Stomach smooth muscle (tissue), 2 donors: Measurements from ENCODE around the gene NEMP2.
"Not testable (repeated sequence)": the region's sequence is repeated elsewhere in the genome, so short reads cannot be mapped to it uniquely, and the experiment has no call there.

Experiments
- H3K27ac ChIP-seq: one replicate; pipeline ENCODE4 v1.7.0; 2013; ENCODE audit warnings: mild to moderate bottlenecking, low read length, inconsistent platforms
- H3K27me3 ChIP-seq, 2 donors: one replicate each; pipeline ENCODE4 v1.7.0; 2013; ENCODE audit warnings: low read length in 2 of 2; ENCODE audit not compliant: insufficient read depth in 2 of 2, control insufficient read depth in 1 of 2
- H3K36me3 ChIP-seq, 2 donors: one replicate each; pipeline ENCODE4 v1.7.0; 2013; ENCODE audit warnings: low read length in 2 of 2; ENCODE audit not compliant: control insufficient read depth in 2 of 2, insufficient read depth in 2 of 2
- H3K4me1 ChIP-seq: one replicate; pipeline ENCODE4 v1.7.0; 2013; ENCODE audit warnings: low read length; ENCODE audit not compliant: control insufficient read depth, insufficient read depth
- H3K4me3 ChIP-seq, 2 donors: one replicate each; pipeline ENCODE4 v1.7.0; 2013; ENCODE audit warnings: low read length in 2 of 2
- H3K9ac ChIP-seq, 2 donors: one replicate each; pipeline ENCODE4 v1.7.0; 2013; ENCODE audit warnings: low read length in 2 of 2, mild to moderate bottlenecking in 1 of 2
- H3K9me3 ChIP-seq, 2 donors: one replicate each; pipeline ENCODE4 v1.7.0; 2013; ENCODE audit warnings: low read length in 2 of 2; ENCODE audit not compliant: control insufficient read depth in 2 of 2
- donor health status: healthy.
- donor health status: Pancreatic carcinoma.

The NEMP2 gene

GRCh38 chr2:190524928-190525327 is 9.6 kb downstream of the NEMP2 start:
- H3K9me3 ChIP-seq = no peaks in the 10 kb centered on the region
- H3K36me3 ChIP-seq = no peaks in the 10 kb centered on the region
- H3K27ac ChIP-seq = no peak overlapping the region
- no peak overlapping the region for H3K4me3 ChIP-seq
- no peaks in the 10 kb centered on the region for H3K4me1 ChIP-seq
- no peaks in the 10 kb centered on the region for H3K27me3 ChIP-seq
- H3K9ac ChIP-seq = no peak overlapping the region

- no peak overlapping the region for H3K9ac ChIP-seq
- no peaks in the 10 kb centered on the region for H3K4me1 ChIP-seq
- no peaks in the 10 kb centered on the region for H3K27me3 ChIP-seq
- no peak overlapping the region for H3K4me3 ChIP-seq
- H3K9me3 ChIP-seq = no peaks in the 10 kb centered on the region
- H3K36me3 ChIP-seq = no peaks in the 10 kb centered on the region
- no peak overlapping the region for H3K27ac ChIP-seq
Measured at GRCh38 chr2:190519975-190520767, 14.4 kb downstream of the NEMP2 start.

GRCh38 chr2:190517468-190517867 is 17.1 kb downstream of the NEMP2 start:
- Histone ChIP-seq H3K9me3 (no peaks in the 10 kb centered on the region), H3K27ac (no peak overlapping the region), H3K4me1 (no peaks in the 10 kb centered on the region), H3K36me3 (peaks cover 0 to 3% of the 10 kb centered on the region in 2 donors), H3K4me3 (no peak overlapping the region), H3K27me3 (no peaks in the 10 kb centered on the region), H3K9ac (no peak overlapping the region)

- Histone ChIP-seq H3K27ac (no peak overlapping the region), H3K4me1 (no peaks in the 10 kb centered on the region), H3K4me3 (no peak overlapping the region), H3K36me3 (peaks cover 0 to 3% of the 10 kb centered on the region in 2 donors), H3K9ac (no peak overlapping the region), H3K27me3 (no peaks in the 10 kb centered on the region), H3K9me3 (no peaks in the 10 kb centered on the region)
Measured at GRCh38 chr2:190515687-190516086, 18.8 kb downstream of the NEMP2 start.

GRCh38 chr2:190514676-190515075 is 19.8 kb downstream of the NEMP2 start:
- no peak overlapping the region for H3K27ac ChIP-seq
- peaks cover 0 to 3% of the 10 kb centered on the region in 2 donors for H3K36me3 ChIP-seq
- no peak overlapping the region for H3K9ac ChIP-seq
- H3K4me3 ChIP-seq = no peak overlapping the region
- H3K9me3 ChIP-seq = no peaks in the 10 kb centered on the region
- no peaks in the 10 kb centered on the region for H3K27me3 ChIP-seq
- H3K4me1 ChIP-seq = no peaks in the 10 kb centered on the region

- no peak overlapping the region for H3K27ac ChIP-seq
- H3K27me3 ChIP-seq = no peaks in the 10 kb centered on the region
- no peaks in the 10 kb centered on the region for H3K4me1 ChIP-seq
- no peak overlapping the region for H3K4me3 ChIP-seq
- H3K9ac ChIP-seq = no peak overlapping the region
- H3K36me3 ChIP-seq = peaks cover 0 to 4% of the 10 kb centered on the region in 2 donors
- H3K9me3 ChIP-seq = no peaks in the 10 kb centered on the region
Measured at GRCh38 chr2:190513877-190514276, 20.6 kb downstream of the NEMP2 start.

GRCh38 chr2:190512539-190513095 is 21.9 kb downstream of the NEMP2 start:
- Histone ChIP-seq H3K4me3 (no peak overlapping the region), H3K9ac (no peak overlapping the region), H3K4me1 (no peaks in the 10 kb centered on the region), H3K27ac (no peak overlapping the region), H3K36me3 (peaks cover 0 to 7% of the 10 kb centered on the region in 2 donors), H3K9me3 (no peaks in the 10 kb centered on the region), H3K27me3 (no peaks in the 10 kb centered on the region)

- peaks cover 0 to 7% of the 10 kb centered on the region in 2 donors for H3K36me3 ChIP-seq
- no peak overlapping the region for H3K27ac ChIP-seq
- no peaks in the 10 kb centered on the region for H3K4me1 ChIP-seq
- H3K9ac ChIP-seq = no peak overlapping the region
- H3K9me3 ChIP-seq = no peaks in the 10 kb centered on the region
- no peaks in the 10 kb centered on the region for H3K27me3 ChIP-seq
- no peak overlapping the region for H3K4me3 ChIP-seq
Measured at GRCh38 chr2:190511104-190511503, 23.4 kb downstream of the NEMP2 start.

- H3K27ac ChIP-seq, H3K9me3 ChIP-seq, H3K36me3 ChIP-seq, H3K4me1 ChIP-seq, H3K9ac ChIP-seq, H3K27me3 ChIP-seq, H3K4me3 ChIP-seq: not testable (repeated sequence)
Measured at GRCh38 chr2:190509895-190510294, 24.6 kb downstream of the NEMP2 start.

GRCh38 chr2:190507135-190507534 is 27.4 kb downstream of the NEMP2 start:
- no peaks in the 10 kb centered on the region for H3K27me3 ChIP-seq
- H3K9me3 ChIP-seq = no peaks in the 10 kb centered on the region
- H3K36me3 ChIP-seq = peaks cover 3 to 4% of the 10 kb centered on the region in 2 donors
- H3K4me3 ChIP-seq = no peak overlapping the region
- H3K27ac ChIP-seq = no peak overlapping the region
- H3K9ac ChIP-seq = no peak overlapping the region
- H3K4me1 ChIP-seq = no peaks in the 10 kb centered on the region

- no peak overlapping the region for H3K9ac ChIP-seq
- H3K27me3 ChIP-seq = no peaks in the 10 kb centered on the region
- H3K4me1 ChIP-seq = no peaks in the 10 kb centered on the region
- no peak overlapping the region for H3K27ac ChIP-seq
- peaks cover 3 to 4% of the 10 kb centered on the region in 2 donors for H3K36me3 ChIP-seq
- no peak overlapping the region for H3K4me3 ChIP-seq
- no peaks in the 10 kb centered on the region for H3K9me3 ChIP-seq
Measured at GRCh38 chr2:190506666-190507065, 27.9 kb downstream of the NEMP2 start.
